Measurements from ENCODE around the gene CNIH2. TPM values are rescaled to one million over a fixed set of nuclear protein-coding genes. Genes with fewer than 3 reads are reported as not detected.
"Not testable (repeated sequence)": the region's sequence is repeated elsewhere in the genome, so short reads cannot be mapped to it uniquely, and the experiment has no call there.

The CNIH2 gene
- total RNA-seq, 1 donor from 2014 or later: 2.1 TPM

GRCh38 chr11:66288671-66289547, 10.9 kb downstream of the CNIH2 start, which contains the start of gene YIF1A:
Gene YIF1A, minus strand, starts transcription at chr11:66289143. Its CDS starts 158 bp downstream, at chr11:66288985.
- intact Hi-C loops (cut with micrococcal nuclease): loop anchor here (1.0 to 10.0 kb wide), 10 partner anchors 21 to 1516 kb away; partner anchors contain the start of genes ACTN3, BRMS1, DPP3 and NPAS4

GRCh38 chr11:66289548-66290329, 11.8 kb downstream of the CNIH2 start:
- intact Hi-C loops (cut with micrococcal nuclease): loop anchor here (1.0 to 10.0 kb wide), 10 partner anchors 21 to 1515 kb away; partner anchors contain the start of genes ACTN3, BRMS1, DPP3 and NPAS4

GRCh38 chr11:66290330-66290621, 12.3 kb downstream of the CNIH2 start:
- intact Hi-C loops (cut with micrococcal nuclease): no loop called here

- intact Hi-C loops (cut with micrococcal nuclease): no loop called here
Observed at GRCh38 chr11:66291303-66291705, 13.3 kb downstream of the CNIH2 start.

GRCh38 chr11:66291706-66292542, 13.9 kb downstream of the CNIH2 start, which contains the start of gene TMEM151A:
Gene TMEM151A, plus strand, starts transcription at chr11:66291894. Its CDS starts 120 bp downstream, at chr11:66292014.
- intact Hi-C loops (cut with micrococcal nuclease): no loop called here

- intact Hi-C loops (cut with micrococcal nuclease): no loop called here
Observed at GRCh38 chr11:66292543-66293332, 14.8 kb downstream of the CNIH2 start.

- intact Hi-C loops (cut with micrococcal nuclease): no loop called here
Observed at GRCh38 chr11:66293352-66293751, 15.4 kb downstream of the CNIH2 start.

- intact Hi-C loops (cut with micrococcal nuclease): no loop called here
Observed at GRCh38 chr11:66293777-66294625, 16.0 kb downstream of the CNIH2 start.

GRCh38 chr11:66294626-66295620, 16.9 kb downstream of the CNIH2 start:
- intact Hi-C loops (cut with micrococcal nuclease): no loop called here

- intact Hi-C loops (cut with micrococcal nuclease): no loop called here
Observed at GRCh38 chr11:66297610-66298009, 19.6 kb downstream of the CNIH2 start.

GRCh38 chr11:66299186-66299585, 21.2 kb downstream of the CNIH2 start:
- intact Hi-C loops (cut with micrococcal nuclease): no loop called here

GRCh38 chr11:66302656-66303055, 24.7 kb downstream of the CNIH2 start:
- intact Hi-C loops (cut with micrococcal nuclease): no loop called here

- intact Hi-C loops (cut with micrococcal nuclease): no loop called here
Observed at GRCh38 chr11:66309475-66309874, 31.5 kb downstream of the CNIH2 start.

GRCh38 chr11:66310324-66310723, 32.3 kb downstream of the CNIH2 start:
- intact Hi-C loops (cut with micrococcal nuclease): no loop called here

GRCh38 chr11:66310803-66311440, 32.9 kb downstream of the CNIH2 start:
- intact Hi-C loops (cut with micrococcal nuclease): not testable (repeated sequence)

- intact Hi-C loops (cut with micrococcal nuclease): no loop called here
Observed at GRCh38 chr11:66311470-66311964, 33.5 kb downstream of the CNIH2 start.

- intact Hi-C loops (cut with micrococcal nuclease): loop anchor here (1.0 to 2.0 kb wide), 14 partner anchors 9 to 647 kb away; partner anchors contain the start of genes BRMS1, PC, PELI3 and RAB1B
Observed at GRCh38 chr11:66311965-66312548, 34.1 kb downstream of the CNIH2 start.
